ENCODE results near the gene PMEPA1. TPM values are rescaled to one million over a fixed set of nuclear protein-coding genes. Genes with fewer than 3 reads are reported as not detected.
A peak's percentile ranks its signal among the peaks of the same experiment; 100 is the strongest.
"Not testable (repeated sequence)": the region's sequence is repeated elsewhere in the genome, so short reads cannot be mapped to it uniquely, and the experiment has no call there.

The PMEPA1 gene
- total RNA-seq, 4 donors from 2014 or later: 10.2 to 33.6 (median 18.3) TPM

DNA sequence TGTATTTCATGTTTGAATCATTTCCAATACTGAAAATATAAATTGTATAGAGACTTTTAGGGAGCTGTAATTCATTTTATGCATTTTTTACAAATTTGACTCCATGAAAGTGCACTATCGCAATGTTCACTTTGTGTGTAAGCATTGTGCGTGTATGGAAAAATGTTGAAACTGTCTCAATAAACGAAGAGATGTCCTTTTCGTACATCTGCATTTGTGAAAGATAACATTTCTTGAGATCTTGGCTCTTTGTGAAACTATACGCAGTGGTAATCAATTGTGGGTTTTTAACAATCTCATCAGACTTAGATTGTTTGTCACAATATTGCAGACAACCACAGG, 70.9 kb downstream of the PMEPA1 start:
- Histone ChIP-seq H3K9me3 (peaks cover 0 to 26% (median 3%) of the 10 kb centered on the region in 4 donors), H3K36me3 (no peaks in the 10 kb centered on the region), H3K4me3 (no peak overlapping the region), H3K27me3 (no peaks in the 10 kb centered on the region), H3K4me1 (no peaks in the 10 kb centered on the region), H3K27ac (no peak overlapping the region)
- no peak for TF ChIP-seq EP300 (IDR thresholded peaks at IDR 0.05)
- TF ChIP-seq POLR2A (IDR thresholded peaks at IDR 0.05): no peak
- TF ChIP-seq, protein P1, sequence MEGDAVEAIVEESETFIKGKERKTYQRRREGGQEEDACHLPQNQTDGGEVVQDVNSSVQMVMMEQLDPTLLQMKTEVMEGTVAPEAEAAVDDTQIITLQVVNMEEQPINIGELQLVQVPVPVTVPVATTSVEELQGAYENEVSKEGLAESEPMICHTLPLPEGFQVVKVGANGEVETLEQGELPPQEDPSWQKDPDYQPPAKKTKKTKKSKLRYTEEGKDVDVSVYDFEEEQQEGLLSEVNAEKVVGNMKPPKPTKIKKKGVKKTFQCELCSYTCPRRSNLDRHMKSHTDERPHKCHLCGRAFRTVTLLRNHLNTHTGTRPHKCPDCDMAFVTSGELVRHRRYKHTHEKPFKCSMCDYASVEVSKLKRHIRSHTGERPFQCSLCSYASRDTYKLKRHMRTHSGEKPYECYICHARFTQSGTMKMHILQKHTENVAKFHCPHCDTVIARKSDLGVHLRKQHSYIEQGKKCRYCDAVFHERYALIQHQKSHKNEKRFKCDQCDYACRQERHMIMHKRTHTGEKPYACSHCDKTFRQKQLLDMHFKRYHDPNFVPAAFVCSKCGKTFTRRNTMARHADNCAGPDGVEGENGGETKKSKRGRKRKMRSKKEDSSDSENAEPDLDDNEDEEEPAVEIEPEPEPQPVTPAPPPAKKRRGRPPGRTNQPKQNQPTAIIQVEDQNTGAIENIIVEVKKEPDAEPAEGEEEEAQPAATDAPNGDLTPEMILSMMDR (IDR thresholded peaks at IDR 0.05): no peak
- 88 to 93% methylated on average over 5 of the region's 5 CpGs for WGBS, 2 donors
- no peak for DNase-seq (ENCODE audit: low spot score in 2 of 2)

DNA sequence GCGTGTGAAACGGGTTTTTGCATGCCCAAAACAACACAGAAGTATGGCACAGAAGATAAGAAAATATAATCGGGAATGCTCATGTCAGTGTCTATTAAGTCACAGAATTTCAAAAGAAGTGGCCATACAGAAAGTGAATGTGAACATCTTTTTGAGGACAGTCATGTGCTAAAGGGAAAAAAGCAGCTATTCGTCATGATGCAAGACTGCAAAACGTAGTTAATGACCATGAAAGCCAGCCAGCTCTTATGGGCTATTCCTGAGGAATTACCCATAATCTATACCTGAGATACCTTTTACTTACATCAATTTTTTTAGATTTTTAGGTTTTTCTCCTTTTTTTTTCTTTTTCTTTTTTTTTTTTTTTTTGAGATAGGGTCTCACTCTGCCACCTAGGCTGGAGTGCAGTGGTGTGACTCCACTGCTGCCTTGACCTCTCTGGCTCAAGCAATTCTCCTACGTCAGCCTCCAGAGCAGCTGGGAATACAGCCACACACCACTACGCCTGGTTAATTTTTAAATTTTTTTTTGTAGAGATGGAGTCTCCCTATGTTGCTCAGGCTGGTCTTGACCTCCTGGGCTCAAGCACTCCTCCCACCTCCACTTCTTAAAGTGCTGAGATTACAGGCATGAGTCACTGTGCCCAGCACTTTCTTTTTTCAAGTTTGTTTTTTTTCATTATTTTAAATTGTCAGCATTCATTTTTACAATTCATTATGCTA, 71.5 kb downstream of the PMEPA1 start:
- TF ChIP-seq EP300 (IDR thresholded peaks at IDR 0.05) (no peak), POLR2A (IDR thresholded peaks at IDR 0.05) (no peak)
- TF ChIP-seq, protein P1 (IDR thresholded peaks at IDR 0.05): no peak
- Histone ChIP-seq H3K4me1 (no peaks in the 10 kb centered on the region), H3K27ac (no peak overlapping the region), H3K9me3 (peaks cover 0 to 20% (median 3%) of the 10 kb centered on the region in 4 donors), H3K36me3 (no peaks in the 10 kb centered on the region), H3K27me3 (no peaks in the 10 kb centered on the region), H3K4me3 (no peak overlapping the region)
- 76 to 78% methylated on average over 7 of the region's 7 CpGs for WGBS, 2 donors
- DNase-seq (ENCODE audit: low spot score in 2 of 2): no peak

DNA sequence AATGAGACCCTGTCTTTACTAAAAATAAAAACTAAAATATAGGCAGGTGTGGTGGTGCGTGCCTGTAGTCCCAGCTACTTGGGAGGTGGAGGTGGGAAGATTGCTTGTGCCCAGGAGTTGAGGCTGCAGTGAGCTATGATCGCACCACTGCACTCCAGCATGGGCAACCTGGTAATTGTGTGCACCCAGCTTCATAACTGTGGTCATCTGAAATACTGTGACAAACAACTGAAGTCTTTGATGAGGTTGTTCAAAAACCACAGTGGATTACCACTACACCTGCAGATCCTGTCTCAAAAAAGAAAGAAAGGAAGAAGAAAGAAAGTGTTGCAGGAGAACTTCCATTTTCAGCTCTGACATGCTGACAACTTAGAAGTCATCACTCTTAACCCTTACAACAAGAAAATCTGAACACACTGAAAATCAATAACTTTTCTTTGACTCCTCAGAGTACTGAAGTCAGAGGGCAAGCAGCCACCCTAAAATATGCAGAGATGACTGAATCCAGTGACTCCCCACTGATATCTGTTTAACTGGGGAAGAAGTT, 75.8 kb downstream of the PMEPA1 start:
- 87 to 92% methylated on average over 2 of the region's 2 CpGs for WGBS, 2 donors
- Histone ChIP-seq H3K9me3 (peaks cover 0 to 14% (median 3%) of the 10 kb centered on the region in 4 donors), H3K27me3 (no peaks in the 10 kb centered on the region), H3K4me1 (no peaks in the 10 kb centered on the region), H3K36me3 (no peaks in the 10 kb centered on the region), H3K27ac (no peak overlapping the region), H3K4me3 (no peak overlapping the region)
- TF ChIP-seq, protein P1 (IDR thresholded peaks at IDR 0.05): no peak
- TF ChIP-seq EP300 (IDR thresholded peaks at IDR 0.05) (no peak), POLR2A (IDR thresholded peaks at IDR 0.05) (no peak)
- no peak for DNase-seq (ENCODE audit: low spot score in 2 of 2)

DNA sequence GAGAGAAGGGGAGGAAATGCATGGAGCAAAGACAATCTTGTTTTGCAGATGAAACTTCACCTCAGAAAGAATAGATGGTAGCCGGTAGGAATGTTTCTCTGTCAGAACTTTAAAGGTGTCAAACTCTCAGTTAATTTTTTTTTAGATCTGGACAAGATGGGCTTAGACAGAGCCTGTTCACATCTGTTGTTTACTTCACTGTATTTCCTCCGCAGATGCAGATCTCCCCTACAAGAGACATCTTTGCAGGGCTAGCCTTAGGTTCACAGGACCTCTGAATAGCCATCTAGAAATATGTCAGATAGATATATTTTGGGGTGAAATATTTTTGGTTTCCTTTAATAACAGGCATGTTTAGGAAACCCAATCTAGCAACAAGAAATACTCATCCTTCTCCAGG, 77.5 kb downstream of the PMEPA1 start:
- Histone ChIP-seq H3K27me3 (no peaks in the 10 kb centered on the region), H3K27ac (no peak overlapping the region), H3K4me1 (peaks cover 0 to 15% (median 3%) of the 10 kb centered on the region in 4 donors), H3K9me3 (peaks cover 0 to 14% (median 3%) of the 10 kb centered on the region in 4 donors), H3K36me3 (no peaks in the 10 kb centered on the region), H3K4me3 (no peak overlapping the region)
- WGBS, 2 donors: 77 to 80% methylated on average over 2 of the region's 2 CpGs
- DNase-seq (ENCODE audit: low spot score in 2 of 2): no peak
- TF ChIP-seq, protein P1 (IDR thresholded peaks at IDR 0.05): no peak
- TF ChIP-seq POLR2A (IDR thresholded peaks at IDR 0.05): no peak
- no peak for TF ChIP-seq EP300 (IDR thresholded peaks at IDR 0.05)

DNA sequence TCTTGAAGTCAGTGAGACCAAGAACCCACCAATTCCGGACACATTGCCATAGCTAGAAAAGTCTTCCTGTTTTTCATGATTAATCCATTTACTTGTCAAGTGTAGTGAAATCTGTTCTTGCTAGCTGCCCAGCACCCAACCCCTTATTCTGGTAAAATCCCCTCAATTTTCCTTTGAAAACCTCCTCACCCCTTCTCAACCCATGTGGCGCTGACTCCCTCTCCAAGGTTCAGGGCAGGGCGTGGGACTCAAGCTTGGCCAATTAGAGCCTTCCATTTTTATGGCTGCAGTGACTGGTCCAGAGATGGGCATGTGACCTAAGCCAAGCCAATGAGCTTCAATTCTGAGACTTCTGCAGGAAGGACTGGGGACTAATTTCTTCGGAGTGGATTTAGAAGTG, 79.8 kb downstream of the PMEPA1 start:
- Histone ChIP-seq H3K4me1 (peaks cover 0 to 17% (median 4%) of the 10 kb centered on the region in 4 donors), H3K4me3 (peak overlapping the region in 2 of 4 donors; percentile 8 to 34), H3K27ac (peak overlapping the region in 1 of 4 donors; percentile 48), H3K36me3 (no peaks in the 10 kb centered on the region), H3K27me3 (no peaks in the 10 kb centered on the region), H3K9me3 (peaks cover 0 to 5% (median 0%) of the 10 kb centered on the region in 4 donors)
- no peak for TF ChIP-seq POLR2A (IDR thresholded peaks at IDR 0.05)
- TF ChIP-seq EP300 (IDR thresholded peaks at IDR 0.05): no peak
- 62 to 68% methylated on average over 4 of the region's 4 CpGs for WGBS, 2 donors
- DNase-seq (ENCODE audit: low spot score in 2 of 2): no peak

DNA sequence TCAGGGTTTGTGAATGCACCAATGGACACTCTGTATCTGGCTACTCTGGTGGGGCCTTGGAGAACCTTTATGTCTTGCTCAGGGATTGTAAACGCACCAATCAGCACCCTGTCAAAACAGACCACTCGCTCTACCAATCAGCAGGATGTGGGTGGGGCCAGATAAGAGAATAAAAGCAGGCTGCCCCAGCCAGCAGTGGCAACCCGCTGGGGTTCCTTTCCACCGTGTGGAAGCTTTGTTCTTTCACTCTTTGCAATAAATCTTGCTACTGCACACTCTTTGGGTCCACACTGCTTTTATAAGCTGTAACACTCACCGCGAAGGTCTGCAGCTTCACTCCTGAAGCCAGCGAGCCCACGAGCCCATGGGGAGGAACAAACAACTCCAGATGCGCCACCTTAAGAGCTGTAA, 80.3 kb downstream of the PMEPA1 start:
- H3K36me3 ChIP-seq; DNase-seq (ENCODE audit: low spot score in 2 of 2); H3K27me3 ChIP-seq: not testable (repeated sequence)
- Histone ChIP-seq H3K4me1 (peaks cover 0 to 17% (median 4%) of the 10 kb centered on the region in 4 donors), H3K4me3 (peak overlapping the region in 2 of 4 donors; percentile 8 to 34), H3K27ac (peak overlapping the region in 1 of 4 donors; percentile 48), H3K9me3 (peaks cover 0 to 11% (median 0%) of the 10 kb centered on the region in 4 donors)
- 75 to 85% methylated on average over 9 of the region's 9 CpGs for whole genome bisulfite sequencing, 2 donors

DNA sequence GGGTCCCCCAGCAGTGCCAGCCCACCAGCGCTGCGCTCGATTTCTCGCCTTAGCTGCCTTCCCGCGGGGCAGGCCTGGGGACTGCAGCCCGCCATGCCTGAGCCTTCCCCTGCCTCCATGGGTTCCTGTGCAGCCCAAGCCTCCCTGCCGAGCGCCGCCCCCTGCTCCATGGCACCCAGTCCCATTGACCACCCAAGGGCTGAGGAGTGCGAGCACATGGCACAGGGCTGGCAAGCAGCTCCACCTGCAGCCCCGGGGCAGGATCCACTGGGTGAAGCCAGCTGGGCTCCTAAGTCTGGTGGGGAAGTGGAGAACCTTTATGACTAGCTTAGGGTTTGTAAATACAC, 80.9 kb downstream of the PMEPA1 start:
- peaks cover 0 to 13% (median 0%) of the 10 kb centered on the region in 4 donors for H3K9me3 ChIP-seq
- 98 to 100% methylated on average over 5 of the region's 12 CpGs for WGBS, 2 donors
- not testable (repeated sequence) for DNase-seq (ENCODE audit: low spot score in 2 of 2); H3K4me3 ChIP-seq; H3K36me3 ChIP-seq; H3K27me3 ChIP-seq
- H3K27ac ChIP-seq: peak overlapping the region in 2 of 4 donors; percentile 36 to 69
- peaks cover 0 to 17% (median 4%) of the 10 kb centered on the region in 4 donors for H3K4me1 ChIP-seq
